NT2/D1 (cell line): Measurements from ENCODE around the gene IDH1.
"Not testable (repeated sequence)": the region's sequence is repeated elsewhere in the genome, so short reads cannot be mapped to it uniquely, and the experiment has no call there.

Experiments used
- DNase-seq: peaks from one replicate; pipeline ENCODE4 v3.0.0-alpha.2; 2011; ENCODE audit warnings: low read depth, low spot score
- H3K27me3 ChIP-seq: 2 replicates; pipeline ENCODE4 v1.6.0; 2011; ENCODE audit warnings: mild to moderate bottlenecking; ENCODE audit not compliant: insufficient read length, insufficient read depth
- H3K36me3 ChIP-seq: 2 replicates; pipeline ENCODE4 v1.6.1; 2011; ENCODE audit warnings: mild to moderate bottlenecking, low read length, mixed read lengths; ENCODE audit not compliant: insufficient read depth, insufficient read length
- H3K4me1 ChIP-seq: 2 replicates; pipeline ENCODE4 v1.5.1; 2011; ENCODE audit not compliant: insufficient read depth, insufficient read length
- H3K4me3 ChIP-seq: 2 replicates; pipeline ENCODE4 v1.5.1; 2011; ENCODE audit warnings: low read depth; ENCODE audit not compliant: insufficient read length
- H3K9ac ChIP-seq: 2 replicates; pipeline ENCODE4 v1.6.0; 2011; ENCODE audit warnings: low read depth; ENCODE audit not compliant: insufficient read length
- H3K9me3 ChIP-seq: 2 replicates; pipeline ENCODE4 v1.5.1; 2011; ENCODE audit warnings: mild to moderate bottlenecking, low read length; ENCODE audit not compliant: insufficient read depth
- SUZ12 ChIP-seq: IDR thresholded peaks from 2 replicates; pipeline ENCODE4 v1.6.1; 2011; ENCODE audit not compliant: insufficient read length, insufficient read depth; ENCODE audit errors: extremely low read depth
- YY1 ChIP-seq: IDR thresholded peaks from 2 replicates; pipeline ENCODE4 v1.6.1; 2011; ENCODE audit not compliant: insufficient read length, insufficient read depth
- ZNF274 ChIP-seq: IDR thresholded peaks from 2 replicates; pipeline ENCODE4 v1.6.1; 2011; ENCODE audit warnings: mild to moderate bottlenecking, low read depth, low read length

The IDH1 gene

DNA sequence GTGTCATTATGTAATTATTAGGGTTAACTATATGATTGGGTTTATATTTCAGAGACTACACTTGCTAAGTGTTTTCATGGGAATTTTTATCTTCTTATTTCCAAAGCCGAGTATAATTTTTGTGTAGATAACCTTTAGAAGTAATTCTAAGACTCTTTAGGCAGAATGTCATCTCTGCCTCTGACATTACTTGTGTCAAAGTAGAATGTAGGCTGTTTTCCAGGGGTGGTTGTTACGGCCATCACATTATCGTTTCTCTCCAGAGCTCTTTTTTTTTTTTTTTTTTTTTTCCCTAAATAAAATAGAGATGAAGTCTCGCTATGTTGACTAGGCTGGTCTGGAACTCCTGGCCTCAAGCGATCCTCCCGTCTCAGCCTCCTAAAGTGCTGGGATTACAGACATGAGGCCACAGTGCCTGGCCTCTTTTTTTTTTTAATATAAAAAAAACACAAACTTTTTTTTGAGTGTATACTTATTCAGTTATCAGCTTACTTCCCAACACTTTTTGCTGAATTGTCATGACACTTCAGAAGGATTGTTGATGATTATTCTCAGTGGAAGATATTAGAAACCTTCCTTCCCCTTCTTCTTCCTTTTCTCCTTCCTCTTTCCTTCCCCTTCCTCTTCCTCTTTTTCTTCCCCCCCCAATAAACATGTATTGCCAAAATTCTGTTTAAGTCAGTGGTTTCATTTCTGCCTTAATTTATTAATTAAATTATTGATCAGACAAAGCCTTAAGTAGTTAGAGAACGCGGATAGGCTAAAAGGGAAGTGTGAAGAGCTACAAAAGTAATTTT lies 13.5 kb upstream of the IDH1 start:
- TF ChIP-seq ZNF274 (no peak), SUZ12 (no peak), YY1 (no peak)
- no peak for DNase-seq
- H3K4me3 ChIP-seq, result peak overlapping the region; percentile 78
- H3K4me1 ChIP-seq, result no peaks in the 10 kb centered on the region
- H3K27me3 ChIP-seq, result no peaks in the 10 kb centered on the region
- H3K9ac ChIP-seq, result peak overlapping the region; percentile 47
- peaks cover 30% of the 10 kb centered on the region for H3K36me3 ChIP-seq
- no peaks in the 10 kb centered on the region for H3K9me3 ChIP-seq

DNA sequence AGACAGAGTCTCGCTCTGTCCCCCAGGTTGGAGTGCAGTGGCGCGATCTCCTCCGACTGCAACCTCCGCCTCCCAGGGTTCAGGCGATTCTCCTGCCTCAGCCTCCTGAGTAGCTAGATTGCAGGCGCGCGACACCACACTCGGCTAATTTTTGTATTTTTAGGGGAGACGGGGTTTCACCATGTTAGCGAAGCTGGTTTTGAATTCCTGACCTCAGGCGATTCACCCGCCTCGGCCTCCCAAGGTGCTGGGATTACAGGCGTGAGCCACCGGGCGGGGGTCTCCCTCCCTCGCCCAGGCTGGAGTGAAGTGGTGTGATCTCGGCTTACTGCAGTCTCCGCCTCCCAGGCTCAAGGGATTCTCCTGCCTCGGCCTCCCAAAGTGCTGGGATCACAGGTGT lies 12.7 kb upstream of the IDH1 start:
- H3K27me3 ChIP-seq, H3K4me1 ChIP-seq, DNase-seq, H3K9me3 ChIP-seq: not testable (repeated sequence)
- Histone ChIP-seq H3K36me3 (peaks cover 23% of the 10 kb centered on the region), H3K9ac (peak overlapping the region; percentile 89), H3K4me3 (peak overlapping the region; percentile 78)

DNA sequence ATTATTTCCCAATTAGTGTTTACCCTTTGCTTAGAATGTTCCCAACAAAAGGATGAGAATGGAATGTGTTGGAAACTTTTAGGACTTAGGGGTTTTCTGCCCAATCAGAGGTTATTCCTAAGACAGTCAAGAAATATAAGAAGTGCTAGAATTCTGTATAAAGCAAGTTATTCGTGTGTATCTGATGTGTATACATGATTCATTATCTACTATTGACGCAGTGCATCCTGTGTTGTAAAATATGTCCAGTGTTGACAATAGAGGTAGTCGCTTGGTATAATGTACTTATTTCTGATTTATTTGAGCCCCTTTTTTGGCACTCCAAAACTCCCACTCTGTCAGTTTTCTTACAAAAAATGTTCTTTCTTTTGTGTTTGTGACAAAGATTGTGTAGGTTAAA lies 12.1 kb upstream of the IDH1 start:
- Histone ChIP-seq H3K36me3 (peaks cover 17% of the 10 kb centered on the region), H3K4me3 (peak overlapping the region; percentile 78), H3K27me3 (no peaks in the 10 kb centered on the region), H3K9ac (peak overlapping the region; percentile 89), H3K4me1 (no peaks in the 10 kb centered on the region), H3K9me3 (no peaks in the 10 kb centered on the region)
- DNase-seq, result no peak
- TF ChIP-seq YY1 (no peak), ZNF274 (no peak), SUZ12 (no peak)

DNA sequence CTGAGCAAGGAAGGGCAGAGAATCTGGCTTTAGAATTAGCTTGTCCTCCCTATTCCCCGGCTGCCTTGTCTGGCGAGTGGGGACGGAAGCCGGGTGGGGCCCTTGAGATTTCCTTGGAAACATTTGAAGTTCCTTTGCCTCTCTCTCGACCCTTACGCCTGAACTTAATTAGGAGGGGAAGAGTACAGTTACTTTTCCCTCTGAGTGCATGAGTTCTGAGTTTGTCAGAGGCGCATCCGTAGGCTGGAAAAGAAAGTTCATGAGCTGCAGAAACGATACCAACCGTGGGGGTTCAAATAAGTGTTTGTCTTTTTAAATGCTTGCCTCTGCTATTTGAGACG lies 11.7 kb upstream of the IDH1 start:
- Histone ChIP-seq H3K9ac (peak overlapping the region; percentile 89), H3K36me3 (peaks cover 14% of the 10 kb centered on the region), H3K4me3 (peak overlapping the region; percentile 78), H3K9me3 (no peaks in the 10 kb centered on the region), H3K4me1 (no peaks in the 10 kb centered on the region), H3K27me3 (no peaks in the 10 kb centered on the region)
- TF ChIP-seq SUZ12 (no peak), YY1 (no peak), ZNF274 (no peak)
- no peak for DNase-seq

DNA sequence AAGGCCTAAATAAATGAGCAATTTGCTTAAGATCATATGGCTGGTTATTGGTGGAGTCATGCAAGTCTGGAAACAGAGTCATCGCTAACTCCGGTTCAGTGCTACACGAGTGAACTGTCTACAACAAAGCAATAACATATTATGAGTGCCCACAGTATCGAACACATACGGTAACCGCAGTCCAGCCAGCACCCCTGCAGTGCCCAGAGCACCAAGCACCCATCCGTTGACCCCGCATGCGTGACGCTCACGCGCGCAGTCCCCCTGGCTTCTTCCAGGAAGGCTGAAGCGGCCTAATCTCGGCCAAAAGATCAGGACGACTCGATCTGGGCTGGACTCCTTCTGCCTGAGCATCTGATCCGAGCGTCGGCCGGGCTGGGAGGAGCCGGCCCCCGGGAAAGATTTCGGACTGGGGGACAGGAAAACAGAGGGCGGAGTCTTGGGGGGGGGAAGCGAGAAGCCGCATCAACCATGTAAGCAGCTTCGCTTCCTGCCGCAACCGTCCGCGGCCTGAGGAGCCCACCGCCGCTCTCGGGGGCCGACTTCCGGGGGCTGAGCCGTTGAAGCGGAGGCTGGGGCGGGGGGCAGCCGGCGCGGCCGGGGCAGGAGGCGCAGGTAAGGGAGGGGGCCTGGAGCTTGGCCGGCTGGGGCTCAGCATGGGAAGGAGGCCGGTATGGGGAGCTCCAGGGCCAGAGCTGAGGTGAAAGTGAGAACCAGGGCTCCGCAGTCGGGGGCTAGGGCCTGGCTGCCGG lies 11.1 kb upstream of the IDH1 start, which contains the start of gene PIKFYVE:
Gene PIKFYVE, plus strand, starts transcription at position 455 of the 752 bp plus-strand sequence. CDS start 5,265 bp downstream, outside the sequence.
- H3K4me1 ChIP-seq, result no peaks in the 10 kb centered on the region
- peak; percentile 97 for DNase-seq
- peak within 1 kb of the TSS; percentile 78 for H3K4me3 ChIP-seq
- H3K36me3 ChIP-seq, result peaks cover 8% of the 10 kb centered on the region
- no peak for TF ChIP-seq ZNF274
- no peak for TF ChIP-seq SUZ12
- no peak for TF ChIP-seq YY1
- H3K9me3 ChIP-seq, result no peaks in the 10 kb centered on the region
- no peaks in the 10 kb centered on the region for H3K27me3 ChIP-seq
- H3K9ac ChIP-seq, result peak within 1 kb of the TSS; percentile 89

DNA sequence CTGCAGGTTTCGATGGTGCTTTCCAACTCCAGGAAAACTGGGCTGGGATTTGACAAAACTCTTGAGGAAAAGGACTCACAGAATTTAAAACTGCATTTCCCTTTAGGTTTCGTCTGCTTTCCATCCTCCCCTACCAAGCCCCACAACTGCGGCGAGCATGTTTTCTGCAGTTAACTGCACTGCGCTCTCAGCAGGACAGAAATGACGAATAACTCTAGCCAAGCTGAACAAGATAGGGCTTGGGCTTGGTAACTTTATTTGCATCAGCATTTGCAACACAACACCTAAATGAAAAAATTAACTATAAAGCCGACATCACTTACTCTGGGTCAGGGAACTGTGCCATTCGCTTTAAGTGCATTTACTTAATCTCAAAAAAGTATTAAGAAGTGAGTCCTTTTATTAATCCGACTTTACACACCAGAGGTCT lies 10.5 kb upstream of the IDH1 start:
- Histone ChIP-seq H3K9ac (peak overlapping the region; percentile 71), H3K9me3 (no peaks in the 10 kb centered on the region), H3K27me3 (no peaks in the 10 kb centered on the region), H3K36me3 (peaks cover 7% of the 10 kb centered on the region), H3K4me3 (peak overlapping the region; percentile 78), H3K4me1 (no peaks in the 10 kb centered on the region)
- no peak for TF ChIP-seq YY1
- no peak for TF ChIP-seq ZNF274
- TF ChIP-seq SUZ12, result no peak
- DNase-seq, result no peak

DNA sequence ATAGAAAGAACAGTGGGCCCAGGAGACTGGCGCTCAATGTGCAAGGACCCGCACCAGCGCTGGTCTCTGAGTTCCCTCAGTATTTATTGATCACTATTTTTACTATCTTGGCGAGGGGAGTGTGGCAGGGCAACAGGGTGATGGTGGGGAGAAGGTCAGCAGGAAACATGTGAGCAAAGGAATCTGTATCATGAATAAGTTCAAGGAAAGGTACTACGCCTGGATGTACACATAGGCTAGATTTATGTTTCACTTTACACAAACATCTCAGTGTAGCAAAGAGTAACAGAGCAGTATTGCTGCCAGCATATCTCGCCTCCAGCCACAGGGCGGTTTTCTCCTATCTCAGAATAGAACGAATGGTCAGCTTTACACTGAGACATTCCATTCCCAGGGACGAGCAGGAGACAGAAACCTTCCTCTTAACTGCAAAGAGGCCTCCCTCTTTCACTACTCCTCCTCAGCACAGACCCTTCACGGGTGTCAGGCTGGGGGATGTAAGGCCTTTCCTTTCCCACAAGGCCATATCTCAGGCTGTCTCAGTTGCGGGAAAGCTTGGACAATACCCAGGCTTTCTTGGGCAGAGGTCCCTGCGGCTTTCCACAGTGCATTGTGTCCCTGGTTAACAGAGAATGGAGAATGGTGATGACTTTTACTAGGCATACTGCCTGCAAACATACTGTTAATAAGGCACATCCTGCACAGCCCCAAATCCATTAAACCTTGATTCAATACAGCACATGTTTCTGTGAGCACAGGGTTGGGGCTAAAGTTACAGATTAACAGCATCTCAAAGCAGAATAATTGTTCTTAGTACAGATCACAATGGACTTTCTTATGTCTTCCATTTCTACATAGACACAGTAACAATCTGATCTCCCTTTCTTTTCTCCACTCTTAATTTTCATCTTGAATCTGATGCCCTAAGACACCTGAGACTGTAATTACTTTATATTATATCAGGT lies 2.3 kb upstream of the IDH1 start:
- not testable (repeated sequence) for H3K4me3 ChIP-seq, H3K9me3 ChIP-seq, DNase-seq, H3K27me3 ChIP-seq, H3K4me1 ChIP-seq, H3K9ac ChIP-seq
- peaks cover 14% of the 10 kb centered on the region for H3K36me3 ChIP-seq
